NCI-H1417 treated with DMSO at 0.1 percent for 48 hours (cell line): ENCODE results near the gene GALNT6.

Source experiments
- DNase-seq: peaks from one replicate; lab custom pipeline; 2025; lab: John Stamatoyannopoulos, UW

GALNT6 gene

GRCh38 chr12:51391283-51392123 lies at the start of gene GALNT6:
Gene GALNT6 (minus strand): TSS chr12:51391406. CDS start chr12:51379781, 11,625 bp downstream.
- no peak for DNase-seq

- no peak for DNase-seq
Measured at GRCh38 chr12:51439330-51439729, 48.1 kb upstream of the GALNT6 start.

DNA sequence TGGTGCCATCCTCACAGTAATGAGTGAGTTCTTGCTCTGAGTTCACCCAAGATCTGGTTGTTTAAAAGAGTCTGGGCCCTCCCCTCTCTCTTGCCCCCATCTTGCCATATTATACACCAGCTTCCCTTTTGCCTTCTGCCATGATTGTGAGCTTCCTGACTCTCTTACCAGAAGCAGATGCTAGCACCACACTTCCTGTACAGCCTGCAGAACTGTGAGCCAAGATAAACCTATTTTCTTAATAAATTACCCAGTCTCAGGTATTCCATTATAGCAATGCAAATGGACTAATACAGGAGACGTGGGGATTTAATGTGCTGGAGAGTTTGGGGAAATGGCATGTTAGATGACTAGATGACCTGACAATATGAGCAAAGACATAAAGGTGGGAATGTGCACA lies 46.2 kb upstream of the GALNT6 start:
- DNase-seq: no peak

DNA sequence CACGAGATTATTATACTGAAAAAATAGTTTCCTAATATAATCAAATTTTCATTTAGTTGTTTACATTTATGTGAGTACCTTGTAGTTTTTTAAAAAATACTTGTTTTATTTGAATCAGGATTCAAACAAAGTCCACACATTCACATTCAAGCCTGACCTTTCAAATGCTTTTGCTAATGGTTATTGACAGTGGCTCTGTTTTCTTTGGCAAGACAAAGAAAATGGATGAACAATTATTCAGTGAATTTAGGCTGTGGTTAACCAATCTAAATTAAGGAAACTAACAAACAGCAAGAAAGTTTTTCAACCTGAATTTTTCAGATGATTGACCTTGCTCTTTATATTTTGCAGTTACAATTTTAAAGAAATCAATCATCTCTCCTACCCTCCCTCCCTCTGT lies 43.1 kb upstream of the GALNT6 start:
- DNase-seq: no peak

- DNase-seq: no peak
Measured at GRCh38 chr12:51432921-51433320, 41.7 kb upstream of the GALNT6 start.

DNA sequence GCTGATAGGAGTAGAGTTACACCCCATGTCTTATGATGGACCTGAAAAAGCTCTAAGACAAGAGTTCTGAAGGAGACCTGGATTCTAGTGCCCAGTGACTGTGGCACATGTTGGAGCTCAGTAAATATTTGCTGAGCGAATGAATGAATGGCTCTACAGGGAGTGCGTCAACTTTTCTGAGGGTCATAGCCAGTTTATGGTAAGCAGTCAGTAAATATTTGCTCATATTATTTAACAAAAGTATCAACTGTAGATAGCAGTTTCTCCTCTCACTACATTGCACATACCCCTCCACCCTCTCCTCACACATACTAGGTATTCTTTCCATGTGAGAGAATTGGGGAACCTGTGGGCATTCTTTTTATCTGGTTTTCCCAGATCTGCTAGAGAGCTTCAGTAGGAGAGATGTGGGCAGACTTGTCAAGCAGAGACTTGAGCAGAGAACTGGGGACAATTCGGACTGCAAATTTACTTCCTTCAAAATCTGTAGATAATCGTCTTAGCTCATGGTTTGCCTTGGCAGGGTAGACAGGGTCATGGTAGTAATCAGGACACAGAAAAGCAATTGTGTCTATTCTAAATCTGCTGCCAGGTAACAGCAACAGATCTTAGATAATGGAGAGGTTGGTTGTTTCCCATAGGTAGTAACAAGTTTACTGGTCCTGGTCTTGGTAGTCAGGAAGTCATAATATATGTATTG lies 39.1 kb upstream of the GALNT6 start:
- DNase-seq: peak; percentile 62

- no peak for DNase-seq
Measured at GRCh38 chr12:51429700-51430099, 38.5 kb upstream of the GALNT6 start.

DNA sequence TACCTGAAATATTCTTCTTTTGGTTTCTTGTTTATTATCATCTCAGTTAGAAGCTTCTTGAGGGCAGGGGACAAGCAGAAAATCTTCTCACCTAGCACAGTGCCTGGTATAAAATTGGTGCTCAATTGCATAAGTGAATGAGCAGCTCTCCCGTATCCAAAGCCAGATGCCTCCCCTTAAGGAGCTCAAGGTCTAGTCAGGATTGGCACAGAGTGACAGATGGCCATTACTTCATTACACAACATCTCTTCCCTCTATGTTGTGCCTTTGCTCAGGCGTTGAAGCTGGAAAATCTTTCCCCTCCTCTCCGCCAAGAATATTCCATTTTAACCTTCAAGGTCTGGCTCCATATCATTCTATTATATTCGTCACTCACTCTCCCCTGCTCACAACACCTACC lies 37.0 kb upstream of the GALNT6 start:
- no peak for DNase-seq

- DNase-seq: peak; percentile 90
Measured at GRCh38 chr12:51424662-51425539, 33.7 kb upstream of the GALNT6 start, which contains the start of gene SLC4A8. Gene SLC4A8 (plus strand): TSS chr12:51424831. CDS start chr12:51424988, 157 bp downstream.

GRCh38 chr12:51424094-51424661 lies 33.0 kb upstream of the GALNT6 start:
- no peak for DNase-seq

DNA sequence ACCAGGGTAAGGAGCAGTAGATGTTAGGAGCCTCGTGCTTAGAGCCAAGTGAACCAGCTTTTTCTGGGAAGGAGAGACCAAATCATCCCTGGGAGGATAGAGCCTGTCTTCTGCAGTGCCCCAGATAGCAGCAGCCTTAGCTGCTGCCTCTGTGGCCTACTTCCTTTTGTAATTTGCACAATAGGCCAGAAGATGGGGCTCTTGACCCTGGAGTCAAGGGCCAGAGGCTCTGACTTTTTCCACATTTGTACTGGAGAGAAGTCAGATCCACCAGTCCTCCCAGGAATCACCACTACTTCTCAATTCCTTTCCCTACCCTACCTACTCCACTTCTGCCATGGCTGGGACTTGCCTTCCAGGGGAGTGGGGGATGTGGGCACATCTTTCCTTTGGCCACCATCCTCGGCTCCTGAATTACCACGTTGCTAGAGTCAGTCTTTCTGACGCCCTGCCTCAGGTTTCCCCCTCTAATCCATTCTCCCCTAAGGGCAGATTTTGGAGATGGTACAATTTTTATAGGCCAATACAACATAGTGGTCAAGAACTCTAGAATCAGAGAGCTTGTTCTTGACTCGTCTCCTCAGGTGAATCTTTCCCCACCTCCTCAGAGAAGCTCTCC lies 30.2 kb upstream of the GALNT6 start:
- peak; percentile 56 for DNase-seq

DNA sequence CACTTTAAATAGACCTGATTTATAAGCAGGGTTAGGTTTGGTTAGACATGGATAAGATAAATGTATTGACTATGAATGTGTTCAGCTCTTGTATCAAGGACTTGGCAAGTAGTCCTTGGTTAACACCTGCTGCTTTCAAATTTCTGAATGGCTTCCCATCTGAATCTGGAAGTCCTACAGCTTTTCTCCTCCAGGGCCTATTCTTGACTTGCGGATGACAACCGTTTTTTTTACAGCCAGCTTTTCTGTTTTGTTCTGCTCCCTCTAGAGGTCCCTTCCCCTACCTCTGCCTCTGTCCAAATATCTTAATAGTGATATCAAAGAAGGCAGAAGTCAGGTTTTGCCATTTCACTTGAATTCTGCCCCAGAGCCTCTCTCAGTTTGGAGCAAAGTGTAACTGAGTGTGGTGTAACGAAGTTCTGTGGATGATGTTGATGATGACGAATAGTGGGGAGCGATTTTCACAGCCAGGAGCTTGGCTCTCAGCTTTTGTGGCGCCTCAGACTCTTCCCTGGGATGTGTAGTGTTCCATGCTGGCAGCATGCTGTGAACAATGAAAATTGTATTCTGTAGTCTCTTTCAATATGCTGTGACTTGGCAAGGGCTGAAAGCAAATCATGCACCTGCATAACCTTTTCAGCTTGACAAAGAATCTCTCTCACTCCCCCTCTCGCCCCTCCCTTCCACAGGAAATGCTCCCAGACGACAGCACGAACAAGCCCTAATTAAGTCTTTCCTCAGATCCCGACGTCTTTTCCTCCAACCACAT lies 28.4 kb upstream of the GALNT6 start:
- peak; percentile 52 for DNase-seq

- no peak for DNase-seq
Measured at GRCh38 chr12:51417826-51418225, 26.6 kb upstream of the GALNT6 start.

- DNase-seq: no peak
Measured at GRCh38 chr12:51415931-51416330, 24.7 kb upstream of the GALNT6 start.

GRCh38 chr12:51413791-51414190 lies 22.6 kb upstream of the GALNT6 start:
- DNase-seq: no peak

DNA sequence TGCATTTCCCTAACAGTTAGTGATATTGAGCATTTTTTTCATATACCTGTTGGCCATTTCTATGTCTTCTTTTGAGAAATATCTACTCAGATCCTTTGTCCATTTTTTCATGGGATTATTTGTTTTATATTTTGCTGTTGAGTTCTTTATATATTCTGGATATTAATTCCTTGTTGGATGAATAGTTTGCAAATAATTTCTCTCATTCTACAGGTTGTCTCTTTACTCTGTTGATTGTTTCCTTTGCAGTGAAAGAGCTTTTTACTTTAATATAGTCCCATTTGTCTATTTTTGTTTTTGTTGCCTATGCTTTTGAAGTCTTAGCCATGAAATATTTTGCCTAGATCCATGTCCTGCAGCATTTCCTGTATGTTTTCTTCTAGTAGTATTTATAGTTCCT lies 21.9 kb upstream of the GALNT6 start:
- DNase-seq: no peak

DNA sequence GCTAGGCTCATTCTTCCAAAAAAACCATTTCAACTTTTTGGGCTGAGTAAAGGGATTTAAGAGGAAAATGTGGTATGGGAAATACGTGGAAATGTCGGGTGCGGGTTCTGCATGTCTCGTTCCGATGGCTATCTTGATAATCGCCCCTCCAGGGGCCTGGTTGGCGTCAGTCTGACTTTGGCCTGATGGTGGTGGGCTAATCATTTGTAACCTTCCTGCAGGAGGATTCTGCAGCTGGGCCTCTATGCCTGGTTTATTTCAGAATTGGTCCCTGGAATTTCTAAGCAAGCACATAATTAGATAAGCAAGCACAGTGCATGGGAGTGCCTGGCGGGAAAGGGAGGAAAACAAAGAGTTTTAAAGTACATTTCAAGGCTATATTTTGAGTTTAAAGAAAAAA lies 18.6 kb upstream of the GALNT6 start:
- DNase-seq: no peak

DNA sequence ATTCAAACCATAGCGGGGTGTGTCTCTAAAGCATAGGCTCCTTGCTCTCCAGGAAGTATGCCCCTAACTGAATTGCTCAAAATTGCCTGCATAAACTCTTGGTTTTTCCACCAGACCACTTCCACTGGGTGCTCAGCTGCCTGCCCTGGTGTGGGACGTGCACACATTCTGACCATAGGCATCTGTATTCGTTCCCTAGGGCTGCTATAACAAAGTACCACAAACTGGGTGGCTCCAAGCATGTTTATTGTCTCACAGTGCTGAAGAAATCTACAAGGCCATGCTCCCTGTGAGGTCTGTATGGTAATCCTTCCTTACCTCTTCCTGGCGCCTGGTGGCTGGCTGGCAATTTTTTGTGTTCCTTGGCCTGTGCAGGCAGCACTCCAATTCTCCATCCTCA lies 16.4 kb upstream of the GALNT6 start:
- no peak for DNase-seq

GRCh38 chr12:51406859-51407258 lies 15.7 kb upstream of the GALNT6 start:
- no peak for DNase-seq

GRCh38 chr12:51406290-51406689 lies 15.1 kb upstream of the GALNT6 start:
- DNase-seq: no peak

- no peak for DNase-seq
Measured at GRCh38 chr12:51405801-51406207, 14.6 kb upstream of the GALNT6 start.
